Ovary (tissue), 3 donors: ENCODE results near the gene LILRA6.

Experiments
- CTCF ChIP-seq, 3 donors: fragments of 450-650 bp in 2 of 3; fragments of 200-600 bp in 1 of 3; IDR thresholded peaks; one replicate each; pipeline versions ENCODE4 v1.5.1 to v1.8.0; 2016 to 2022; ENCODE audit warnings: antibody characterized with exemption in 3 of 3, mild to moderate bottlenecking in 1 of 3
- POLR2A ChIP-seq: fragments of 450-650 bp; IDR thresholded peaks from one replicate; pipeline ENCODE4 v1.6.1; 2017; ENCODE audit warnings: antibody characterized with exemption, mild to moderate bottlenecking, moderate library complexity
- donor health status: DM: no; HTN: no; CAD: no.

GRCh38 chr19:54229146-54229545 is 13.4 kb downstream of the LILRA6 start:
- TF ChIP-seq POLR2A (no peak), CTCF (IDR thresholded peaks at IDR 0.05) (no peak)
